GM21423 (cell line): ENCODE measurements around the gene CCL13.

ENCODE experiments used
- ATAC-seq: cut with Tn5 transposase; IDR thresholded peaks from one replicate; pipeline ENCODE4 v1.9.1; 2021; ENCODE audit warnings: mild to moderate bottlenecking, moderate library complexity; ENCODE audit not compliant: unreplicated experiment

Gene CCL13

GRCh38 chr17:34383216-34383615, 26.9 kb downstream of the CCL13 start:
- no peak for ATAC-seq

GRCh38 chr17:34384271-34384670, 28.0 kb downstream of the CCL13 start:
- no peak for ATAC-seq

DNA sequence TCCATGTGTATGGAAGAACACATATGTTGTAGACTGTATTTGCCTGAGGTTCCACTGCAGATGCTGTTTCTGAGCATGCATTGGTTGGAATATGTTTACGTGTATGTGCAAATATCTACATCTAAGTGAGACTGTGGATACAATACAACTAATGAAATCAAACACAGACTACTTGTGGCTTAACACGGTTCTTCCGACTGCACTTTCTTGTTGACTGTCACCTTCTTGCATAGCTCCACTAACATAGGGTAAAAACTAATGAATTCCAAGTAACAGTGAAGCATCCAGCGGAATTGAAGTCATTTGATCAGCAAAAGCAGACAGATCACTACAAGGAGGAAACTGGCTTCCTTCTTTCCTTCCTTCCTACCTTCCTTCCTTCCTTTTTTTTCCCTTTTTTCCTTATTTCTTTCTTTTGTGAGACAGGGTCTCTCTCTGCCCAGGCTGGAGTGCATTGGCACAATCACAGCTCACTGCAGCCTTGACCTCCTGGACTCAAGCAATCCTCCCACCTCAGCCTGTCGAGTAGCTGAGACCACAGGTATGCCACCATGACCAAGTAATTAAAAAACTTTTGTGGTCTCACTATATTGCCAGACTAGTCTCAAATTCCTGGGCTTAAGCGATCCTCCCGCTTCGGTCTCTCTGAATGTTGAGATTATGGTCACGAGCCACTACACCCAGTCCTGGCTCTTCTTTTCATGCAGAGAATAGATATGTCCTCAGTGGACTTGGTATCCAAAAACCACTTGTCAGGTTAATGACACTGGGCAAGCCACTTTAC, 28.7 kb downstream of the CCL13 start:
- ATAC-seq = no peak

GRCh38 chr17:34386343-34386696, 30.0 kb downstream of the CCL13 start:
- no peak for ATAC-seq

DNA sequence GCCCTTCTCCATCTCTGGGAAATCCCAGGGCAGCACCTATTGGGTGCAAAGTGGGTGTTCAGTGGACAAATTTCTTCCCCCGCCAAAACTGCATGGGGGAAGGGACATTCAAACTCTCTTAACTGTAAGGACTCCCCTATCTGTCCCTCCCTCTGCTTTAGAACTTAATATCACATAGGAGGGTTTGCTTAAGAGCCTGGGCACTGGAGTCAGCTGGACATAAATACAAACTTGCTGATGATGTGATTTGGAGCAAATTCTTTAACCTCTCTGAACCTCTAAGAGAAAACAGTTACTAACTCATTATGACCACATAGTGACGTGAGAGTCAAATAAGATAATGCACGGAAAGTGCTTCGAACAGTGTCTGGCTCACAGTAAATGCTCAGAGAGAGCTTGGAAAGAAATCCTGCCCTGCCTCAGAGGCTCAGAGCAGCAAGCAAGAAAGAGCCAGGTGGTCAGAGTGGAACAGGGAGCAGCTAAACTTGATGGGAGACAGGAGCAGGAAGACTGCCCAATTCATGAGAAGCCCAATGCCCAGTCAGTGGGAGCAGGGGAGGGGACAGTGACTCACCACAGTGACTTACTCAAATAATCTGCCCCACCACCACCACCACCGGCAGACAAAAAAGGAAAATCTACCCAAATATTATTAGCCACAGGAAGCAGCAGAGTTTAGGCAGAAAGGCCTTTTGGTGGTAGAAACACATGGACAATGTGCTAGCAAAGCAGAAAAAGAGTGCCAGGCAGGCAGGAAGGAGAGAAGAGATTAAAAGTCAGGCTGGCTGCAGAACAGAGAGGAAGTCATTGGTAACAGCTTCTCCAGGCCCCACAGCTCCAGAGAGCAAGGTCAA, 30.6 kb downstream of the CCL13 start:
- no peak for ATAC-seq

DNA sequence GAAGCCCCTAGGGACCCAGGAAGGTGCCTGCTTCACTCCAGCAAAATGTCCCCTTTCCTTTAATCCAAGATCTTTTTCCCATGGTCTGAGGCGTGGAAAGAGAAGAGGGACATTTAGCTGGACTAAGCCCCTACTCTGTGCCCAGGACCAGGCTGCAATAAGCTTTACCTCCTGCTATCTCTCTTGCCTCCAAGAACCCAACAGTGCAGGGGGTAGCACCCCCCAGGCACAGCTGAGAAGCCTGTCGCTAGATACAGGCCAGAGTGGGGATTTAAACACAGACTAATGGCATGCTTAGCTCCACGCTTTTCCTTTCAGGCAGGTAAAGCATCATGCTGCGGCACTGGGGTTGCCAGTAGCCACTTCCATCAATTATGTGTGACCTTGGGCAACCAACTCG, 31.3 kb downstream of the CCL13 start:
- ATAC-seq = no peak

- no peak for ATAC-seq
Measured at GRCh38 chr17:34389126-34389750, 33.0 kb downstream of the CCL13 start.

DNA sequence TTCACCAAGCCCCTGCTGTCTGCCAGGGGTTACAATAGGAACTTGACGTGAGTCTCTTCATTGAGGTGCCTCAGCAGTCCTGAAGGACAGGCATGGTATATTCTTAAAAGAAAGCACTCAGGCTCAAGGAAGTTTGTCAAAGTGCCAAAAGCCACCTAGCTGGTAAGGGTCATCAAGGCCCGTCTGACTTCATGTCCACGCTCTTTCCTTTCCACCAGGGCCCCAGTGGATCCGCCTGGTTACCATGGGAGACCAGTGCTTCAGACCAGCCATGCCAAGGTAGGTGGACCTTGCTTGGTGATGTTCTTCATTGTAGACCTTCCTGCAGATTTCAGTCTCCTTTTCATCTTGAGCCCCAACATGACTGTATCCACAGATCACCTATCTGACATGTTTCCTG, 34.4 kb downstream of the CCL13 start:
- no peak for ATAC-seq

DNA sequence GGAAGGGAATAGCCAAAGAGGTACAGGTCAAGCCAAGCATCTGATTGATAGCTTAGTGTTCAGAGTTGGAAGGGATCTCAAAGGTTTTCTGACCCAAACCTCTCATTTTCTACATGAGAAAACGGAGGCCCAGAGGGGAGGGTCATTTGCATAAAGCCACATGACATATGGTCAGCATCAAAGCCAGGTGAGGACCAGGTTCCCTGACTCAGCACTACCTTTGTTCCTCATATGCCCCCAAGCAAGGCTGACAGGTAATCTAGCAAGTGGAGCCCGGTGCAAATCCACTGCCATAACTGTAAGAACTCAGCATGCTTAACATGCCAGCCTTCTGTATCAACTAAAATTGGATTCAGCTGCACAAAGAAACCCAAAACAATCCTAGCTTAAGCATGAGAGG, 35.0 kb downstream of the CCL13 start:
- ATAC-seq = no peak

DNA sequence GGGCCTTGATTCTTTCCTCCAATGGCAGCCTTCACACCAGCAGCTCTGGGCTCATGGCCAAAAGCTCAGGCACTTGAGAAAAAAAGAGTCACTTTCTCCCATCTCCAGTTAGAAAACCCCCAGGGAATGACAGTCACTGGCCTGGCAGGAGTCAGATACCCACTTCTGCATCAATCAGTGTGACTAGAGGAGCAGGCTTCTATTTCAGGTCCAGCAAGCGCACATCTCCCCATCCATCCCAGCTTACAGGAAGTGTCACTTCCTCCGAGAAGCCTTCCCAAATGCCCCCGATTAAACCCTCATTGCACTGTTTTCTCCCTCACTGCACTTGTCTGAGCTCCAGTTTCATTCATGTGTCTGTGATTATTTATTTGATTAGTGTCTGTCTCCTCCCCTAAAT, 37.1 kb downstream of the CCL13 start:
- ATAC-seq = no peak

DNA sequence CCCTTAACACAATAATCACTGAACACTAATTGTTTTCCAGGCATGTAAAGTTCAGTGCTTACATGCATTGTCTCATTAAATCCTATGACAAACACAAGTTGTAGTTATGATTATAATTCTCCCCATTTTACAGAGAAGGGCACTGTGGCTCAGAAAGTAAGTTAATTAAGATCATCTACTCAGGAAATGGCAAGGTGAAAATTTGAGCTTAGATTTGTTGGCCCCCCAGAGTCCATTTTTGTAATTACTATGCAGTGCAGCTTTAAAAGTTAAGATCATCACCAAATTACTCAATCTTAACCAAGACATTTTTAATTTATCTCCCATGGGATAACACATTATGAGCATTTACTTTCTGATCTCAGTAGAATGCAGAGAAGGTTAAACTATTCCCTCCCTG, 41.0 kb downstream of the CCL13 start:
- no peak for ATAC-seq

DNA sequence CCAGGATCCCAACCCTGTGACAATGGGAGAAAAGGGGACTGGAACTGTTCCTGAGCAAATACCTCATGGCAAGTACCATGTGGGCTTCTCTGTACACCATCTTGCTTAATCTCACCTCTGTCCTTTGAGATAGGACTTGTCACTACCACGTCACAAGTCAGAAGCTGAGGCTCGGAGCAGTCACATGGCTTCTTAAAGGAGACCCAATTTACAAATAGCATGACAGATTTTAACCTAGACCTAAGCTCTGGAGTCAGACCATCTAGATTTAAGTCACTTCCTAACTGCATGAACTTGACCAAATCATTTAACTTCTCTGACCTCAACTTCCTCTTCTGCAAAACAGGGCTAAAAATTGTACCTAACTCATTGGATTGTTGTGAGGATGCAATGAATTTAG, 42.7 kb downstream of the CCL13 start:
- no peak for ATAC-seq

DNA sequence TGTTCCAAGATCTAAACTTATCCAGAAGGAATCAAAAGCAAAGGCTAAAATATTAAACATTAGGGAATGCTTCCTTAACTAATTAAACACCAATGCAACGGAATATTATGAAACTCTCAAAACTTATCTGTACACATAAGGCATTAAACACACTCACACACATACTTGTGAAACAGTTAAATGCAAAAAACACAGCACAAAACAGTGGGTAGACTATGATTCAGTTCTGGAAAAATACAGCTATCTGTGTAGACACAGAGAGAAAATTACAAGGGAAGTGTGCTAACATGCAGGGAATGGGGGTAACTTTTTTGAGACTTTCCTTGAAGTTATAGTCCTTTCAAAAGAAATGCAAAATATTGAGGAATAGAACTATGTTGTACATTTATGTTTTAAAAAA, 43.4 kb downstream of the CCL13 start:
- no peak for ATAC-seq

DNA sequence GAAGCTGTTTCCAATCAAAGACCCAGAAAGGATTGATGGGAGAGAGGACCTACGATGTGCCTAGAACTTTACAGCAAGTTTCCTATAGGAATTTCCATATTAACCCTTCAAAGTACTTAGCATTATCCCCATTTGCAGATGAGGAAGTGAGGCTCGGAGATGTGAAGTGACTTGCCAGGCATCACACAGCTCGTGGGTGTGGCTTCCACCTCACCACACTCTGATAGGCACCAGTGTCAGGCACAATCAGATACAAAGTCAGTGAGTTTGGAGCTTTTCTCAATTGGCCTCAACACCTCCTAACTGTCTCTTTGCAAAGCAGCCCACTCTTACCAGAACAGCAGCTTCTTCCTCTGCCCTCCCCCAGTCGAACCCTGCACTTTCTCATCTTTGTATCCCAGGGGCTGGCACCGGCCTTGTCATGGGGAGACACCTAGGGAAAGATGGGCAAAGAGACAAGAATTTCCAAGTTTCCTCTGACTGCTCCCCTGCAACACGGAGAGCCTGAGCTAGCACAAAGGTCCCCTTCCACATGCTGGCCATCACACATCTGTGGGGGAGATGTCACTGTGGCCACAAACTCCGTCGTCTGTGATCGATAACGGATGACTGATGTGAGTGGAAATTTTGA, 44.1 kb downstream of the CCL13 start:
- no peak for ATAC-seq

- no peak for ATAC-seq
Measured at GRCh38 chr17:34401165-34401564, 44.9 kb downstream of the CCL13 start.

DNA sequence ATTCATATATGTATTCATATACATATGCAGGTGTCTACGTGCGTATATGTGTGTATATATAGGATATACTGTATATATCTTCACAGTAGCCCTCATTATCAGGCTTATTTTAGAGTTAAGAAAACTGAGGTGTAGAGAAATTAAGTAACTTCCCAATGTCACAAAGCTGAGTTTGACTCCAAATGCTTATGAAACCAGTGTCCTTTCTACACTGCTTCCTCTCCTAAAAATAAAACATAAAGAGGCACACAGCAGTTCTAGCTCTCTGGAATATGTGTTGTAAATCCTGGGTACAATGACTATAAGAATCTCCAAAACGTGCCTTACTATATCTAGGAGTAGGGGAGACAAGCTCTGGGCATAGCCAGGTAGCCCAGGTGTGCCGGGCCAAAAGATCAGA, 46.7 kb downstream of the CCL13 start:
- ATAC-seq = no peak

- ATAC-seq = no peak
Measured at GRCh38 chr17:34406226-34406625, 49.9 kb downstream of the CCL13 start.
